Hematopoietic multipotent progenitor cell treated with erythropoietin and hydrocortisone succinate and interleukin-3 and kit ligand, for 8 days (in vitro differentiated cells): Measurements from ENCODE around the gene ARF3.

Experiments
- DNase-seq: peaks from one replicate; pipeline ENCODE4 v3.0.0-alpha.2; 2015

ARF3 gene

DNA sequence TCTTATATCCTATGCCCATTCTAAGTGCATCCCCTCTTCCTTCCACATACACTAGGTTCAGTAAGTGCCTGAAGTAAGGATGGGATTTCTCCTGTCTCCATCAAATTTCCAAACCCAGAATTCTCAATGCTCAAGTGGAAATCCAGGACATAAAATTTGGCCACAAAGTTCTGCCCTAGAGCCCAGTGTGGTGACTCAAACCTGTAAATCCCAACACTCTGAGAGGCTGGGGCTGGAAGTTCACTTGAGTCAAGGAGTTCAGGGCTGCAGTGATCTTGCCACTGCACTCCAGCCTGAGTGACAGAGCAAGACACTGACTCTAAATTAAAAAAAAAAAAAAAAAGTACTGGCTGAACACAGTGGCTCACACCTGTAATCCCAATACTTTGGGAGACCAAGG, 4.5 kb upstream of the ARF3 start:
- DNase-seq, result no peak

DNA sequence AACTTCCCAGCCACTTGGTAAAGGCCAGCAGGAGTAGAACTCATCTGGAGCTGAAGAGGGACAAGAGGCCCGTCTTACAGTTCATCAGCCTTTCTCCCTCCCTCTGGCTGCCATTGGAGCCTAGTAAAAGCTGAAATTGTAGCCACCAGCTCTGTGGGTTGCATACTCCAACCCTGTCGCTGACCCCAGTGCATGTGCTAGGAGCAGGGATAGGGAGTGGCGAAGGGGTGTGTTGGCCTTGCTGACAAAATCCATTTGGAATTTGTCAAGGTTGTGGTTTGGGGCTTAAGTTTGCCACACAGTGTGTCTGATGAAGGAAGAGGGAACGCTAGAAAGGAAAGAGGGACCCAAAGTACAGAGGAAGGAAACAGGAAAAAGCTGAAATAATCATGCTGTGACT, 4.0 kb upstream of the ARF3 start:
- DNase-seq, result no peak

GRCh38 chr12:48960834-48961233, 3.5 kb upstream of the ARF3 start:
- DNase-seq, result no peak

- no peak for DNase-seq
Observed at GRCh38 chr12:48958049-48958388, 732 bp upstream of the ARF3 start.

GRCh38 chr12:48956279-48957140, 777 bp downstream of the ARF3 start:
- DNase-seq, result peak; percentile 89

- DNase-seq, result no peak
Observed at GRCh38 chr12:48954841-48955501, 2.3 kb downstream of the ARF3 start.

DNA sequence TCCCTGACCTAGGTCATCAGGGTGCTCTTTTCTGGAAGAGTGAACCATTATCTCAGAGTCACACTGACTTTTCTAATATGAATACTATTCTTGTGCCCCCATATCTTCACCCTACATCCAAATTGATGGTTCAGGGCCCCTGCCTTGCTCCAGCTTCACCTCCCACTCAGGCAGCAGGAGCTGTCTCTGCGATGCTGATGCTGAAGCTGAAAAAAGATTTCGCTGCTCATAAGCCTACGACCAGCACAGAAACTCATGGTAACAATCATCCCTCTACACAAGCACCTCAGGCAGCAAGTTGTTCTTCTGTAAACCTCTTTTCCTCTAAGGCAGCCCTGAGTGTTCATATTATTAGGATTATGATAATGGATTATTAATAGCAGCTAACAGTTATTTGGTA, 3.2 kb downstream of the ARF3 start:
- DNase-seq, result no peak

- no peak for DNase-seq
Observed at GRCh38 chr12:48952691-48953090, 4.6 kb downstream of the ARF3 start.

GRCh38 chr12:48947727-48948126, 9.6 kb downstream of the ARF3 start:
- no peak for DNase-seq

DNA sequence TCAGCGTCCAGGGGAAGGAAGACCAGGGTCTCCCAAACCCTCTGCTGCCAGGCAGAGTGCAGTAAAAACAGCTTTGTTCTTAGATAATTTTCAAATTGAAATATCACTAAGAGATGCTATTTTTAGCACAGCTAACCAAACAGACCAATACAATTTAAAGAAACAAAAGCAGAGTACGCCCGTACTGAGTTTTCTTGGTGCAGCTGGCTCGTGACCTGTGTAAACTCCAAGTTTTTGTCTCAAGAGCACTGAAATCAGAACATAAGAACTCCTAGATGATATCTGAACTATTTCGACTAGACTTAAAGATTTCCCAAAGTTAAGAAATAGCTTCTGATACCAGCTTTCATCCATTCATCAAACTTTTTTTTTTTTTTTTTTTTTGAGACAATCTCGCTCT, 10.3 kb downstream of the ARF3 start:
- no peak for DNase-seq

DNA sequence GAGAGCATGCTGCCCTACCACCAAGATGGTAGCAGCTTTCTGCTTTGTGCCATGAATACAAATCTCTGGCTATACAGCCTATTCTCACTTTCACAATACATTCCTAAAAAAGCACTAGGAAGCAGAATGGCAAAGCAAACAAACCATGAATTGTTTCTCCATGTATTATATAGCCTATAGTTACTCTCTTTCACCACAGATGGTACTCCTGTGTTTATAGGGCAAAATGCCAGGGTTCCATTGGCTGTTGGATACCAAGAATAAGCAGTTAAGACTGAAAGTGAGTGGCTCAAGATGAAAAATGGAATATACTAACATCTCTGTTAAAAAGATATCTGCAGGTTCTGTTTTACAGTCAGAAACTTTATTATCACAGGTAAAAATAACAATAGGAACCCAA, 11.1 kb downstream of the ARF3 start:
- no peak for DNase-seq

DNA sequence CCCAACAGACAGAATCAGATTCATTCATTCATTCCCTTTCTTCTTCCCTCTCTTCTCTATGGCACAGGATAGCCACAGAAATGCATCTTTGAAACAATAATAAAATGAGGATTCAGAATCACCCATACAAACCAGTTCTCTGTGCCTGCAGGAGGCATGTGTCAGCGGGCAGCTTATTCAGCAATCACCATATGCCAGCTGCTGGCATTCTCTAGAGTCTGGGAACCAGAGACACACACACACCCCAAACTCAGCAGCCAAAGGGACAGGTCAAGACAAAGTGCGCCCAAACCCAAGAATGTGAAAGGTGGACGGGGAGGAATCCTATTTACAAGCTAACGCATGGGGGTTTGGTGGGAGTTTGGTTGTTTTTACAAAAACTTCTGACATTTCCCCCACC, 14.1 kb downstream of the ARF3 start:
- DNase-seq, result no peak

DNA sequence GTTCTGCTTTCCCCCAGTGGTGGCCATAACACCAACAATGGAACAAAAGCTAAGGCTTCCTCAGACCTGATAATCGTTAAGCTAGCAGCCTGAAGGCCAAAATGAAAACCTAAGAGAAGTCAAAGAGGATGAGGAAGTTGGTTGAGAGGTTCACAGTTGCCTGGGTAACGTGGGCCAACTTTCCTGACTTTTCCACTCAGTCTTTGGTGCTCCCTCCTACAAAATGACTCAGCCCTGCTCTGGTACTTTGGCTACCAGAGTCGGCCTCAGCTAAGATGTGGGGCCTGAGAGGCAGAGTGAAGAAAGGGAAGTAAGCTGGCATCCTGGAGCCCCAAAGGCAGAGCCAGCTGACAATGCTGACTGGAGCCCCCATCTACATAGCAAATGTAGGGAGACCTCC, 17.1 kb downstream of the ARF3 start:
- DNase-seq, result no peak

DNA sequence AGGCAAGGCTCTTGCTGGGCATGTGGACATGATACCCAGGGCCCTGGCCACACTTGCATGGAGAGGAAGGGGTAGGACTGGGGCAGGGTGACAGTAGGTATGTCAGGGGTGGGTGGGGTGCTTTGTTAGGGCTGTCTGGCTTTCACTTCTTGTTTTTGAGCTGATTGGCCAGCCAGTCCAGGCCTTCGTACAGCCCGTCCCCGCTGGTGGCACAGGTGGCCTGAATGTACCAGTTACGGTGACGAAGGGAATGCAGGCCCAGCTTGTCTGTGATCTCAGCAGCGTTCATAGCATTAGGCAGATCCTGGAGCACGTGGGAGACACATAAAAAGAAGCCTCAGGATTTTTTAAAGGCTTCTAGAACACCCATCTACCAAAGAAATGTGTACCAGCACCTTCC, 18.5 kb downstream of the ARF3 start:
- DNase-seq, result no peak

DNA sequence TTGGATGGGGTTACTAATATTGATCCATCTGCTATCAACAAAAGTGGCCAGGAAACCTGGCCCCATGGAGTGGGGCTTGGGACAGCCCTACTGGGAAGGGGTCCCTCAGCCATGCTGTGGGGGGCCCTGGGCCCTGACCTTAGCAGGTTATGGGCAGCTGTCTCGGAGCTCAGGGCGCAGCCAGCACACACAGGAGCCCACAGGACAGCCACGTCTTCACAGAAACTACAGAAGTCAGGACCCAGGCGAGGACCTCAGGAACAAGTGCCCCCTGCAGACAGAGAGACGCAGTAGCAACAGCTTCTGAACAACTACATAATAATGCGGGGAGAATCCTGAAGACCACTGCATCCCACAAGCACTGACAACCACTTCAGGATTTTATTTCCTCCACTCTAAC, 20.1 kb downstream of the ARF3 start:
- DNase-seq, result no peak

- DNase-seq, result peak; percentile 73
Observed at GRCh38 chr12:48936379-48936979, 20.8 kb downstream of the ARF3 start.

- DNase-seq, result peak; percentile 40
Observed at GRCh38 chr12:48934312-48934706, 23.0 kb downstream of the ARF3 start.

GRCh38 chr12:48933664-48934311, 23.5 kb downstream of the ARF3 start:
- no peak for DNase-seq

DNA sequence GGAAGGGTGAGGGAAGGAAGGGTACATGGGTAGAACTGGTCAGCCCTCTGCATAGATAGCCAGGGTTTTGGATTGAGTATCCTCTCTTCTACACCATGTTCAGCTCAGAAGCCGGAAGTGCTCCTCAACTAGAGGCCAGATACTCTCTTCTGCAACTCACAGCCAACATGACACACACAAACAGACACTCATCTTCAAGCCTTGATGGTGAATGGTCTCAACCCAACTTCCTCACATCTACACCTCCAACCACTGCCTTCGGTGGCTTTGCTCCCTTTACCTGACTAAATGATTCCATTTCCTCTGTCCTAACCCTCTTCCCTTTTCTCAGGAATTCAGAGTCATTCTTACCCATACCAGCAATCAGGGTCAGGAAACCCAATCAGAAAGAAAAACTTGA, 24.4 kb downstream of the ARF3 start:
- no peak for DNase-seq

DNA sequence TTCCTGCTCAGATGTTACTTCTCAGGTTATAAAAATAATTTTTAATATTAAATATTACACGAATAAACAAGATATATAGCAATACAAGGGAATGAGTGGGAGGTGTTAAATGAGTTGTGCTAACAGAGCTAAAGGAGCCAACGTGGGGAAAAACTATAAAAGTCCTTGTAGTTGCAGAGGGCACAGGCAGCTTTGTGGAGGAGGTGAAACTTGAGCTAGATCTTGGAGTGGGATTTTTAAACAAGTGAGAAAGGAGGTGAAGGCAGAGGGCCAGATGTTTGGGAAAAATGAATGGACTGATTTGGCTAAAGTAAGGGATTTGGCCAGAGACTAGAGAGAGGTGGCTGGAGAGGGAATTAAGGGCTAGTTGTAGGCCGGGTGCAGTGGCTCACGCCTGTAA, 26.8 kb downstream of the ARF3 start:
- DNase-seq, result no peak

DNA sequence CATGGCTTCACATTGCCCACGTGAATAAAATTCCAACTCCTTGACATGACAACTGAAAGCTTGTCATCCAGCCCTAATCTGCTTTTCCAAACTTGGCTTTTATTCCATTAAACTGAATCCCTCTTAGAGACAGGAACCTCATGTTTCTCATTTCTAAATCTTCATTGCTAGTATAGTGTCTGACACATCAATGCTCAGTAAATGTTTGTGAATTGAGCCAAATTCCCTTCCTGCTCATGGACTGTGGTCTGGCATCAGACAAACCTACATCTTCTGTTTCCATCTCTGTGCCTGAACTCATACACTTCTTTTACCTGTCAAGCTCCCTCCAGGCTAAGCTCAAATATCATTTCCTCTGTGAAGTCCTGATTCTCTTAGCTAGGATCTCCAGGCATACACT, 27.7 kb downstream of the ARF3 start:
- DNase-seq, result no peak

DNA sequence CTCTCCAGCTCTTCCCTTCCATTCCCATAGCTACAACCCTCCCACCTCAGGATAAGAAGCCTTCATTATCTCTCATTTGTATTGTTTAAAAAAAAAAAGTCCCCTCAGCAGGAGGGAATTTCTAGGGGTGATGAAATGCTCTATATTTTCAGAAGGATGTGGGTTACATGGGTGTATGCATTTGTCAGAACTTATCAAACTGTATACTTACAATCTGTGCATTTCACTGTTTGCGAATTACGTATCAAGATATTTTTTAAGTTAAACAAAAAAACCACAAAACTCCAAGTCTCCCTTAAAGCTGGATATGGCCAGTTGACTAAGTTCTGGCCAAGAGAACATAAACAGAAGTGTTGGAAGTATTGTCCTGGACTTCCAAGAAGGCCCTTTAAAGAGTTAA, 30.0 kb downstream of the ARF3 start:
- no peak for DNase-seq

DNA sequence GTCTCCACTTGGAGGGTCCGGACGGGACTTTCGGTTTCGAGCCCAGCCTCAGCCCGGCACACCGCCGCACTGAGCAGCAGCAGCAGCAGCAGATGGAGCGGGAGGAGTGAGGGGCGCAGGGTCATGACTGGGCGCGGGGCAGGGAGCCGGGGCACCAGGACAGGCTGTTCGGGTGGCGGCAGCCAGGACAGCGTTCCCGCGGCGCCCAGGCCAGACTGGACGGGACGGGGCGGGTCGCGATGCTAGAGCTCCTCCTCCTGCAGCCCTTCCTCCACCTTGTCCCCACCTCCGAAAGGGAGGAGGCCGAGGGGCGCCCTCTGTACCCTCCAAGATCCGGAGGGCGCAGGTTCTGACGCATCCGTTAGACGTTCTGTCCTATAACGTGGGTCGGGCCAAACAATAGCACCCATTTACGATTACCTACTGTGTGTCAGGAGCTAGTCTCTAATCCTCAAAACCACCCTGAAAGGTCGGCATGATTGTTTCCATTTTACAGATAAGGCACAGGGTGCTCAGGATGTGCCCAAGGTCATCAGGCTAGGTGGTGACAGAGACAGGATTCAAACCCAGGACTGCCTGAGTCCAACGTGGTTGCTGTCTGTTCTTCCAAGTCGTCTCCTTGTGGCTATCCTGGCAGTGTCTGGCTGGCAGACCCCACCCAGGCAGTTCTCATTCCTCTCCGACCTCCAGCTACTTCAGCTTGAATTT, 31.8 kb downstream of the ARF3 start, which contains the start of gene FKBP11:
TSS of gene FKBP11 (minus strand) at position 189 of the 708 bp plus-strand sequence. CDS start at position 125, 64 bp downstream.
- peak; percentile 42 for DNase-seq
